SK-N-SH (cell line): ENCODE data around the gene ATP2B2. TPM values are rescaled to one million over a fixed set of nuclear protein-coding genes. Genes with fewer than 3 reads are reported as not detected.

ENCODE experiments used
- CTCF ChIA-PET: fragments of 300-600, 350-600 bp; formaldehyde crosslinking; extraction: SDS; loops from one replicate; lab custom pipeline; 2021; lab: Yijun Ruan, JAX
- POLR2A ChIA-PET: fragments of 350-600 bp; sonication (Branson Sonifier 250); formaldehyde crosslinking; extraction: SDS; loops from one replicate; lab custom pipeline; 2020; ENCODE audit warnings: antibody characterized with exemption, inconsistent platforms; lab: Yijun Ruan, JAX
- DNase-seq: peaks from one replicate; pipeline ENCODE4 v3.0.0; 2012
- H2AFZ ChIP-seq: fragments of 200-600 bp; sonication (generic); 2 replicates; pipeline ENCODE4 v1.8.1; 2016; ENCODE audit warnings: antibody characterized with exemption, mild to moderate bottlenecking, low read depth
- H3F3A ChIP-seq: fragments of 200-600 bp; sonication (generic); replicated peaks from 2 replicates; pipeline ENCODE3; 2016; ENCODE audit warnings: antibody characterized with exemption, mild to moderate bottlenecking; ENCODE audit not compliant: insufficient read depth
- H3K27ac ChIP-seq, 2 experiments: fragments of 200-500 bp in 1 of 2; fragments of 200-600 bp in 1 of 2; sonication (Bioruptor generic) in 1 of 2; sonication (generic), shearing (Covaris generic) in 1 of 2; 2 replicates each; pipeline versions ENCODE4 v1.5.1 to v1.6.1; 2014 to 2016; ENCODE audit warnings: low read depth in 2 of 2, inconsistent platforms in 1 of 2, low read length in 1 of 2, mild to moderate bottlenecking in 1 of 2, mixed read lengths in 1 of 2
- H3K27me3 ChIP-seq: fragments of 200-600 bp; sonication (generic), shearing (Covaris generic); 2 replicates; pipeline ENCODE4 v1.6.1; 2016; ENCODE audit warnings: mixed run types; ENCODE audit not compliant: insufficient read depth
- H3K36me3 ChIP-seq, 2 experiments: fragments of 200-500 bp in 1 of 2; fragments of 200-600 bp in 1 of 2; sonication (Bioruptor generic) in 1 of 2; sonication (generic) in 1 of 2; replicated peaks in 1 of 2; 2 replicates each; pipeline versions ENCODE3 to v1.5.1; 2014 to 2016; ENCODE audit warnings: low read length in 1 of 2, mild to moderate bottlenecking in 1 of 2; ENCODE audit not compliant: insufficient read depth in 2 of 2, control insufficient read depth in 1 of 2
- H3K4me1 ChIP-seq, 2 experiments: fragments of 200-500 bp in 1 of 2; fragments of 200-600 bp in 1 of 2; sonication (Bioruptor generic) in 1 of 2; sonication (generic), shearing (Covaris generic) in 1 of 2; 2 replicates each; pipeline versions ENCODE4 v1.5.1 to v1.6.1; 2014 to 2016; ENCODE audit warnings: low read depth in 1 of 2, low read length in 1 of 2, mixed run types in 1 of 2; ENCODE audit not compliant: insufficient read depth in 2 of 2, control insufficient read depth in 1 of 2
- H3K4me2 ChIP-seq: fragments of 200-600 bp; sonication (generic), shearing (Covaris generic); 2 replicates; pipeline ENCODE4 v1.6.1; 2017; ENCODE audit warnings: mixed run types
- H3K4me3 ChIP-seq, 2 experiments: fragments of 200-500 bp in 1 of 2; fragments of 200-600 bp in 1 of 2; sonication (Bioruptor generic) in 1 of 2; sonication (generic), shearing (Covaris generic) in 1 of 2; 2 replicates each; pipeline versions ENCODE4 v1.5.1 to v1.8.1; 2014 to 2016; ENCODE audit warnings: low read depth in 2 of 2, inconsistent platforms in 1 of 2, low read length in 1 of 2, mild to moderate bottlenecking in 1 of 2, mixed read lengths in 1 of 2, moderate library complexity in 1 of 2
- H3K79me2 ChIP-seq: fragments of 200-600 bp; sonication (generic); 2 replicates; pipeline ENCODE4 v1.8.1; 2017; ENCODE audit warnings: mild to moderate bottlenecking; ENCODE audit not compliant: insufficient read depth
- H3K9ac ChIP-seq: fragments of 200-600 bp; sonication (generic); 2 replicates; pipeline ENCODE4 v1.6.1; 2017; ENCODE audit warnings: mixed run types
- H3K9me2 ChIP-seq: fragments of 200-600 bp; sonication (generic); 2 replicates; pipeline ENCODE4 v1.6.1; 2017; ENCODE audit warnings: mixed run types
- H3K9me3 ChIP-seq: fragments of 200-600 bp; sonication (generic); 2 replicates; pipeline ENCODE4 v1.6.1; 2017; ENCODE audit warnings: mixed run types, mild to moderate bottlenecking, moderate library complexity
- H4K20me1 ChIP-seq: fragments of 200-600 bp; sonication (generic); 2 replicates; pipeline ENCODE4 v1.6.1; 2017; ENCODE audit warnings: mild to moderate bottlenecking, mixed run types; ENCODE audit not compliant: insufficient read depth
- ELF1 ChIP-seq: IDR thresholded peaks from 2 replicates; pipeline ENCODE4 v1.4.0; 2012
- EP300 ChIP-seq, 2 experiments: IDR thresholded peaks; 2 replicates each; pipeline versions ENCODE4 v1.4.0 to v1.6.1; 2012; ENCODE audit warnings: borderline replicate concordance in 1 of 2, low read depth in 1 of 2, low read length in 1 of 2
- FOXJ3 ChIP-seq: sonication (generic); formaldehyde crosslinking; IDR thresholded peaks from 2 replicates; pipeline ENCODE4 v1.5.1; 2020; ENCODE audit warnings: mild to moderate bottlenecking, missing genetic modification reagents
- FOXM1 ChIP-seq: IDR thresholded peaks from 2 replicates; pipeline ENCODE4 v1.4.0; 2012; ENCODE audit warnings: low read depth, mild to moderate bottlenecking
- GATA2 ChIP-seq: sonication (generic); formaldehyde crosslinking; IDR thresholded peaks from 2 replicates; pipeline ENCODE4 v1.5.0; 2020; ENCODE audit warnings: mild to moderate bottlenecking, missing genetic modification reagents
- IRF3 ChIP-seq: fragments of 150-350 bp; IDR thresholded peaks from 2 replicates; pipeline ENCODE4 v1.6.1; 2016; ENCODE audit warnings: mild to moderate bottlenecking, low read depth, low read length
- NFIC ChIP-seq: IDR thresholded peaks from 2 replicates; pipeline ENCODE4 v1.4.0; 2012; ENCODE audit warnings: borderline replicate concordance
- RCOR1 ChIP-seq: fragments of 150-350 bp; IDR thresholded peaks from 2 replicates; pipeline ENCODE4 v1.6.1; 2017; ENCODE audit warnings: antibody characterized with exemption, low read length
- RFX5 ChIP-seq: IDR thresholded peaks from 2 replicates; pipeline ENCODE4 v1.6.1; 2012; ENCODE audit warnings: mild to moderate bottlenecking, improper control_type of control experiment, low read length
- RXRA ChIP-seq: IDR thresholded peaks from 2 replicates; pipeline ENCODE4 v1.4.0; 2012; ENCODE audit warnings: low read depth, mild to moderate bottlenecking, borderline replicate concordance
- SIN3A ChIP-seq: IDR thresholded peaks from 2 replicates; pipeline ENCODE4 v1.6.1; 2012; ENCODE audit warnings: low read depth, mild to moderate bottlenecking, low read length, moderate library complexity, borderline replicate concordance
- SMC3 ChIP-seq: IDR thresholded peaks from 2 replicates; pipeline ENCODE4 v1.6.1; 2012; ENCODE audit warnings: low read depth, low read length, improper control_type of control experiment
- TAF1 ChIP-seq: IDR thresholded peaks from 2 replicates; pipeline ENCODE4 v1.6.1; 2012; ENCODE audit warnings: low read depth, mild to moderate bottlenecking, low read length, moderate library complexity, borderline replicate concordance
- USF1 ChIP-seq: IDR thresholded peaks from 2 replicates; pipeline ENCODE4 v1.4.0; 2012; ENCODE audit warnings: low read depth, borderline replicate concordance
- YY1 ChIP-seq: IDR thresholded peaks from 2 replicates; pipeline ENCODE4 v1.4.0; 2012; ENCODE audit warnings: low read depth, mild to moderate bottlenecking
- WGBS: methylation state at CpG from one replicate; pipeline ENCODE4 v1.1.6; 2017; ENCODE audit warnings: low lambda C conversion rate; 5-methylcytosine and 5-hydroxymethylcytosine counted together
- polyA plus RNA-seq, 3 experiments: library from polyadenylated mRNA; depleted of rRNA; stranded (reverse); fragments of >200 nt; gene quantifications; 2 replicates each; pipeline ENCODE4 v1.2.3, GENCODE V29; 2012
- TF ChIP-seq, protein P1 (sequence below): IDR thresholded peaks from 2 replicates; pipeline ENCODE4 v1.4.0; 2012; ENCODE audit warnings: low read depth
- TF ChIP-seq, protein P2 (sequence below): fragments of 200-600 bp; sonication (generic); IDR thresholded peaks from 2 replicates; pipeline ENCODE4 v1.6.1; 2017; ENCODE audit warnings: antibody characterized with exemption, mild to moderate bottlenecking, moderate library complexity
- TF ChIP-seq, protein P3 (sequence below): fragments of 150-350 bp; IDR thresholded peaks from 2 replicates; pipeline ENCODE4 v1.6.1; 2017; ENCODE audit warnings: antibody characterized with exemption, low read length, low read depth, borderline replicate concordance

Gene ATP2B2
- polyA plus RNA-seq, 1 of the 3 experiments (the other 2 are of a cell fraction): 0.15 TPM

- Histone ChIP-seq H3K79me2 (no peaks in the 10 kb centered on the region), H4K20me1 (no peaks in the 10 kb centered on the region), H3K9me2 (no peaks in the 10 kb centered on the region), H3F3A (no peaks in the 10 kb centered on the region), H3K27me3 (no peaks in the 10 kb centered on the region), H3K9ac (no peak overlapping the region), H3K36me3 (no peaks in the 10 kb centered on the region), H2AFZ (no peak overlapping the region), H3K27ac (no peak overlapping the region), H3K4me3 (no peak overlapping the region), H3K4me2 (no peak overlapping the region), H3K9me3 (no peaks in the 10 kb centered on the region), H3K4me1 (peaks cover 5 to 18% of the 10 kb centered on the region in 2 experiments; a peak in 2 of 4 replicates)
- CTCF ChIA-PET: interaction anchor here (1.5 kb wide), 1 partner anchor 305 kb away, joined by 4 read pairs; no protein-coding TSS in a partner anchor
- 41% methylated on average over 5 of the region's 9 CpGs for WGBS
- TF ChIP-seq, protein P1, sequence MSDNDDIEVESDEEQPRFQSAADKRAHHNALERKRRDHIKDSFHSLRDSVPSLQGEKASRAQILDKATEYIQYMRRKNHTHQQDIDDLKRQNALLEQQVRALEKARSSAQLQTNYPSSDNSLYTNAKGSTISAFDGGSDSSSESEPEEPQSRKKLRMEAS: no peak
- TF ChIP-seq, protein P2, sequence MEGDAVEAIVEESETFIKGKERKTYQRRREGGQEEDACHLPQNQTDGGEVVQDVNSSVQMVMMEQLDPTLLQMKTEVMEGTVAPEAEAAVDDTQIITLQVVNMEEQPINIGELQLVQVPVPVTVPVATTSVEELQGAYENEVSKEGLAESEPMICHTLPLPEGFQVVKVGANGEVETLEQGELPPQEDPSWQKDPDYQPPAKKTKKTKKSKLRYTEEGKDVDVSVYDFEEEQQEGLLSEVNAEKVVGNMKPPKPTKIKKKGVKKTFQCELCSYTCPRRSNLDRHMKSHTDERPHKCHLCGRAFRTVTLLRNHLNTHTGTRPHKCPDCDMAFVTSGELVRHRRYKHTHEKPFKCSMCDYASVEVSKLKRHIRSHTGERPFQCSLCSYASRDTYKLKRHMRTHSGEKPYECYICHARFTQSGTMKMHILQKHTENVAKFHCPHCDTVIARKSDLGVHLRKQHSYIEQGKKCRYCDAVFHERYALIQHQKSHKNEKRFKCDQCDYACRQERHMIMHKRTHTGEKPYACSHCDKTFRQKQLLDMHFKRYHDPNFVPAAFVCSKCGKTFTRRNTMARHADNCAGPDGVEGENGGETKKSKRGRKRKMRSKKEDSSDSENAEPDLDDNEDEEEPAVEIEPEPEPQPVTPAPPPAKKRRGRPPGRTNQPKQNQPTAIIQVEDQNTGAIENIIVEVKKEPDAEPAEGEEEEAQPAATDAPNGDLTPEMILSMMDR: no peak
- TF ChIP-seq RFX5: no peak
- no peak for TF ChIP-seq RCOR1
- TF ChIP-seq IRF3: no peak
- no peak for TF ChIP-seq EP300 (IDR thresholded peaks at IDR 0.05; ENCODE audit: borderline replicate concordance in 1 of 2, low read depth in 1 of 2, low read length in 1 of 2)
- TF ChIP-seq SIN3A: no peak
- TF ChIP-seq USF1: no peak
- no peak for TF ChIP-seq TAF1
- no peak for TF ChIP-seq ELF1
- POLR2A ChIA-PET: no interaction called here
- no peak for DNase-seq
These were observed 70.4 kb downstream of the ATP2B2 start for GRCh38 chr3:10434938-10435336.

- Histone ChIP-seq H4K20me1 (no peaks in the 10 kb centered on the region), H2AFZ (no peak overlapping the region), H3K9me2 (no peaks in the 10 kb centered on the region), H3K4me3 (no peak overlapping the region), H3K9me3 (no peaks in the 10 kb centered on the region), H3K27me3 (no peaks in the 10 kb centered on the region), H3K79me2 (no peaks in the 10 kb centered on the region), H3F3A (no peaks in the 10 kb centered on the region), H3K36me3 (no peaks in the 10 kb centered on the region), H3K4me1 (peaks cover 5 to 18% of the 10 kb centered on the region in 2 experiments; a peak in 2 of 4 replicates), H3K9ac (no peak overlapping the region), H3K4me2 (no peak overlapping the region), H3K27ac (no peak overlapping the region)
- DNase-seq: no peak
- POLR2A ChIA-PET: no interaction called here
- 22% methylated on average over 2 of the region's 2 CpGs for WGBS
- CTCF ChIA-PET: interaction anchor here (0.9 to 1.6 kb wide), 4 partner anchors 16 to 305 kb away, joined by 3 to 5 read pairs (median 4); no protein-coding TSS in a partner anchor
- TF ChIP-seq GATA2 (CRISPR knock-in tag) (no peak), ELF1 (no peak), FOXJ3 (CRISPR knock-in tag) (no peak), NFIC (no peak), RXRA (no peak), EP300 (IDR thresholded peaks at IDR 0.05; ENCODE audit: borderline replicate concordance in 1 of 2, low read depth in 1 of 2, low read length in 1 of 2) (no peak), SMC3 (no peak), FOXM1 (no peak), YY1 (no peak)
- TF ChIP-seq, protein P2: no peak
- TF ChIP-seq, protein P3, sequence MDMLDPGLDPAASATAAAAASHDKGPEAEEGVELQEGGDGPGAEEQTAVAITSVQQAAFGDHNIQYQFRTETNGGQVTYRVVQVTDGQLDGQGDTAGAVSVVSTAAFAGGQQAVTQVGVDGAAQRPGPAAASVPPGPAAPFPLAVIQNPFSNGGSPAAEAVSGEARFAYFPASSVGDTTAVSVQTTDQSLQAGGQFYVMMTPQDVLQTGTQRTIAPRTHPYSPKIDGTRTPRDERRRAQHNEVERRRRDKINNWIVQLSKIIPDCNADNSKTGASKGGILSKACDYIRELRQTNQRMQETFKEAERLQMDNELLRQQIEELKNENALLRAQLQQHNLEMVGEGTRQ: no peak
These were observed 71.0 kb downstream of the ATP2B2 start for GRCh38 chr3:10434144-10434937.
